Uterus (tissue), 4 donors: Measurements from ENCODE around the gene HLA-DPA1. TPM values are rescaled to one million over a fixed set of nuclear protein-coding genes. Genes with fewer than 3 reads are reported as not detected.

Experiments
- DNase-seq, 2 donors: peaks; one replicate each; pipeline ENCODE4 v3.0.0-alpha.2; 2019 to 2020
- H3K27ac ChIP-seq, 2 donors: fragments of 200-600 bp; sonication (generic); 1 replicate in 1 of 2; 2 replicates in 1 of 2; pipeline ENCODE4 v1.5.1; 2016 to 2018
- H3K27me3 ChIP-seq, 2 donors: fragments of 200-600 bp; sonication (generic); one replicate each; pipeline ENCODE4 v1.5.1; 2018 to 2019; ENCODE audit warnings: control low read depth in 1 of 2
- H3K36me3 ChIP-seq, 2 donors: fragments of 200-600 bp; sonication (generic); one replicate each; pipeline ENCODE4 v1.5.1; 2019; ENCODE audit warnings: control low read depth in 1 of 2
- H3K4me1 ChIP-seq, 2 donors: fragments of 200-600 bp; sonication (generic); one replicate each; pipeline ENCODE4 v1.5.1; 2018 to 2019; ENCODE audit warnings: control low read depth in 1 of 2
- H3K4me3 ChIP-seq, 2 donors: fragments of 200-600 bp; sonication (generic); 1 replicate in 1 of 2; 2 replicates in 1 of 2; pipeline ENCODE4 v1.5.1; 2018 to 2019; ENCODE audit warnings: mild to moderate bottlenecking in 1 of 2
- H3K9me3 ChIP-seq, 2 donors: fragments of 200-600 bp; sonication (generic); one replicate each; pipeline ENCODE4 v1.5.1; 2019; ENCODE audit warnings: control low read depth in 1 of 2
- POLR2A ChIP-seq, 2 donors: fragments of 450-650 bp; IDR thresholded peaks; one replicate each; pipeline ENCODE4 v1.6.1; 2016; ENCODE audit warnings: antibody characterized with exemption in 2 of 2, mild to moderate bottlenecking in 1 of 2, moderate library complexity in 1 of 2
- intact Hi-C: fragments of 100-400 bp; cut with DNase I; formaldehyde crosslinking; loops from one replicate; pipeline ENCODE4 v1.15.1; 2023; ENCODE audit warnings: low total_unique reads
- total RNA-seq, 4 donors: library from RNA; depleted of rRNA in 3 of 4; stranded (reverse); fragments of >200 nt in 3 of 4; gene quantifications; one replicate each; pipeline versions ENCODE4 v1.1.0 to v1.2.4, GENCODE V29; 2014 to 2023
- TF ChIP-seq, protein P1 (sequence below), 4 experiments: fragments of 200-600 bp in 2 of 4; fragments of 450-650 bp in 2 of 4; sonication (generic) in 2 of 4; IDR thresholded peaks; one replicate each; pipeline ENCODE4 v1.5.1; 2016 to 2019; ENCODE audit warnings: antibody characterized with exemption in 4 of 4, mild to moderate bottlenecking in 2 of 4, moderate library complexity in 1 of 4
- donor health status: DM: yes; HTN: yes; CAD: no.

Gene HLA-DPA1
- total RNA-seq, 4 donors from 2014 or later: 48.0 to 187 (median 135) TPM

DNA sequence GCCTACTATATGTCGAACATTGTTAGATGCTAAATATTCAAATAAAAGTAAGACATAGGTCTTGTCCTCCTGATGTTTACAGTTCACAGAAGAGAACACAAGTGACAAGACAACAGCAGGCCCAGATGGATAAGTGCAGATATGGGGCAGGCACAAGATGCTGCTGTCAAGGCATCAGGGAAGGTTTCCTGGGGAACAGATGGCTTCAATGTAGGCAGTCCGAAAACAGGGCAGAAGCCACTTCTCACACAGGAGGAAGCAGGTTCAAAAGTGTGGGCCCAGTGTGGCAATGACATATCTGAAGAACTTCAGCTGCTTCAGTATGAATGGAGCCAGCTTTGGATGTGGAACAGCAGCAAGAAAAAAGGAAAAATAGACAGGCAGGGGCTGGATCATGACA is 34.9 kb upstream of the HLA-DPA1 start:
- DNase-seq: no peak
- intact Hi-C loops: no loop called here
- H3K9me3 ChIP-seq: no peaks in the 10 kb centered on the region
- no peak overlapping the region for H3K27ac ChIP-seq
- H3K36me3 ChIP-seq: no peaks in the 10 kb centered on the region
- H3K4me3 ChIP-seq: no peak overlapping the region
- no peak for TF ChIP-seq POLR2A (IDR thresholded peaks at IDR 0.05)
- TF ChIP-seq, protein P1, sequence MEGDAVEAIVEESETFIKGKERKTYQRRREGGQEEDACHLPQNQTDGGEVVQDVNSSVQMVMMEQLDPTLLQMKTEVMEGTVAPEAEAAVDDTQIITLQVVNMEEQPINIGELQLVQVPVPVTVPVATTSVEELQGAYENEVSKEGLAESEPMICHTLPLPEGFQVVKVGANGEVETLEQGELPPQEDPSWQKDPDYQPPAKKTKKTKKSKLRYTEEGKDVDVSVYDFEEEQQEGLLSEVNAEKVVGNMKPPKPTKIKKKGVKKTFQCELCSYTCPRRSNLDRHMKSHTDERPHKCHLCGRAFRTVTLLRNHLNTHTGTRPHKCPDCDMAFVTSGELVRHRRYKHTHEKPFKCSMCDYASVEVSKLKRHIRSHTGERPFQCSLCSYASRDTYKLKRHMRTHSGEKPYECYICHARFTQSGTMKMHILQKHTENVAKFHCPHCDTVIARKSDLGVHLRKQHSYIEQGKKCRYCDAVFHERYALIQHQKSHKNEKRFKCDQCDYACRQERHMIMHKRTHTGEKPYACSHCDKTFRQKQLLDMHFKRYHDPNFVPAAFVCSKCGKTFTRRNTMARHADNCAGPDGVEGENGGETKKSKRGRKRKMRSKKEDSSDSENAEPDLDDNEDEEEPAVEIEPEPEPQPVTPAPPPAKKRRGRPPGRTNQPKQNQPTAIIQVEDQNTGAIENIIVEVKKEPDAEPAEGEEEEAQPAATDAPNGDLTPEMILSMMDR (IDR thresholded peaks at IDR 0.05): no peak
- H3K4me1 ChIP-seq: no peaks in the 10 kb centered on the region
- H3K27me3 ChIP-seq: no peaks in the 10 kb centered on the region

DNA sequence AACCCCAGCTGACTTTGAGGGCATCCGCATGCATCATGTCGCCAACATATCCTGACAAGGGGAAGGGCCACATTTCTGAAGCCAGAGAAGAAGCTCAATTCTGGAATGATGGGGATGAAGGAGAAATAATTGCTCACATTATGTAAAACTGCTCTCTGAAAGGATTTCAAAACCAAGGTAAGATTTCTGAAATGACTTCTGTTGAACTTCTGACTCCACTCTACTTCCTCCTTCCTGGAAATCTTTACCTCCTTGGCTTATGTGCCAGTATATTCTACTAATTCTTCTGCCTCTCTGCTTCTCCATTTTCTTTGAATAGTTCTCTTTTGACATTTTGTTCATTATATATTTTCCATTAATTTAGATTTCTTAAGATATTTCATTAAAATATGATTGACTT is 34.2 kb upstream of the HLA-DPA1 start:
- H3K27me3 ChIP-seq: no peaks in the 10 kb centered on the region
- intact Hi-C loops: no loop called here
- H3K9me3 ChIP-seq: no peaks in the 10 kb centered on the region
- no peaks in the 10 kb centered on the region for H3K4me1 ChIP-seq
- no peak for TF ChIP-seq POLR2A (IDR thresholded peaks at IDR 0.05)
- TF ChIP-seq, protein P1 (IDR thresholded peaks at IDR 0.05): no peak
- no peak for DNase-seq
- no peak overlapping the region for H3K4me3 ChIP-seq
- no peaks in the 10 kb centered on the region for H3K36me3 ChIP-seq
- no peak overlapping the region for H3K27ac ChIP-seq

DNA sequence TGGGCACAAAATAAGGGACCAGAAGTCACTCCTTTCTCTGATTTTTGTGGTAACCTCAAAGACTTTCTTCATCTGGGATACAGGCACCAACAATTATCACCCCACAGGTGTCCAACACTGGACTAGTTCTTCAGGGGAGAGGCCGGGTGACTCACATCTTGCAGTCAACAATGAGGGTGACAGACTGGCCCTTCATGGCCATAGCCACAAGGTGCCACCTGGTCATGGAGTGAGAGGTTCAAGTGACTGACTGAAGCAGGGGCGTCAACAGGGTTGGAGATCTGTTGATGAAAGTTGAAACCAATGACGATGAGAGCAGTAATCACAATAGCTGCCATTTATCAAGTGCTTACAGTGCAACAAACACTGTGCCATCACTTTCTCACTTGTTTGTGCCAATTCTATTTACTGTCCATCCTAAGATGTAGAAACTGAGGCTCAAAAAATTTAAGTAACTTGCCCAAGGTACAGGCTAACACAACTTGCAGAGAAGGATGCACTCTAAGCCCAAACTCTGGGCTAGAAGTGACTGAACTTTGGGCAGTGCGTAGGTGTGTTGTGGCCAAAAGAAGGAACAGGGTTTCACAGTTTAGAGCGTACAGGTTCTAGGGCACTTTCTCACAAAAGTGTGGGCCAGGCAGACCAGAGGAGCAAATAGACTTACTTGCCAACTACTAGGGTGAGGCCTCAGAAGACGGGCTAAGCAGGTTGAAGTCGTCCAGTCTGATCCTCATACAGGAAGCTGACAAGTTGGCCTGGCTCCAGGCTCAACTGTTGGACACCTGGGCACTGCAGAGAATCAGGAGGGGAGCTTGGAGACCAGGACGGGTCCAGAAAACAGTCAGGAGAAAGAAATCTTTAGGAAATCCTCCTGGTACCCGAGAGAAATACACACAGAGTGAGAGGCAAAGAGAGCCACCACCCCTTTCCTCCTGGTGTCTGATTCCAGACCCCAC is 32.7 kb upstream of the HLA-DPA1 start:
- no peaks in the 10 kb centered on the region for H3K27me3 ChIP-seq
- no peak overlapping the region for H3K27ac ChIP-seq
- H3K4me3 ChIP-seq: no peak overlapping the region
- no peaks in the 10 kb centered on the region for H3K36me3 ChIP-seq
- no peak for DNase-seq
- H3K9me3 ChIP-seq: no peaks in the 10 kb centered on the region
- no peaks in the 10 kb centered on the region for H3K4me1 ChIP-seq
- intact Hi-C loops: no loop called here
- TF ChIP-seq, protein P1 (IDR thresholded peaks at IDR 0.05): no peak
- no peak for TF ChIP-seq POLR2A (IDR thresholded peaks at IDR 0.05)

DNA sequence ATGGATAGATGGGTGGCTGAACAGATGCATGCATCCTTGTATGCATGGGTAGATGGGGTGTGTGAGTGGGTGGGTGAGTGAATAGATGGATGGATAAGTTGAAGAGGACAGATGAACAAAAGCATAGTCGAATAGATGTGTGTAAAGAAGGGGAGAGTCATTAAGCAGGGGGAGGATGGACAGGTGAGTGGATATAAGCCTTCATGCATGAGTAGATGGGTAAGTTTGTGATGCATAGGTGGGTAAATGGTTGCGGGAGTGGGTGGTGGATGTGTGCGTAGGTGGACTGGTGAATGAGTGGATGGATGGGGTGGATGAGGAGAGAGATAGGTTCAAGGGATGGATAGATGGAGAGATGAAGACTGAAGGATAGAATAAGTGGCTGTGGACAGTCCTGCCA is 31.9 kb upstream of the HLA-DPA1 start:
- no peak for DNase-seq
- H3K27me3 ChIP-seq: no peaks in the 10 kb centered on the region
- intact Hi-C loops: no loop called here
- no peaks in the 10 kb centered on the region for H3K36me3 ChIP-seq
- no peak overlapping the region for H3K27ac ChIP-seq
- H3K4me3 ChIP-seq: no peak overlapping the region
- peaks cover 0 to 6% of the 10 kb centered on the region in 2 donors for H3K9me3 ChIP-seq
- TF ChIP-seq POLR2A (IDR thresholded peaks at IDR 0.05): no peak
- TF ChIP-seq, protein P1 (IDR thresholded peaks at IDR 0.05): no peak
- H3K4me1 ChIP-seq: no peaks in the 10 kb centered on the region

DNA sequence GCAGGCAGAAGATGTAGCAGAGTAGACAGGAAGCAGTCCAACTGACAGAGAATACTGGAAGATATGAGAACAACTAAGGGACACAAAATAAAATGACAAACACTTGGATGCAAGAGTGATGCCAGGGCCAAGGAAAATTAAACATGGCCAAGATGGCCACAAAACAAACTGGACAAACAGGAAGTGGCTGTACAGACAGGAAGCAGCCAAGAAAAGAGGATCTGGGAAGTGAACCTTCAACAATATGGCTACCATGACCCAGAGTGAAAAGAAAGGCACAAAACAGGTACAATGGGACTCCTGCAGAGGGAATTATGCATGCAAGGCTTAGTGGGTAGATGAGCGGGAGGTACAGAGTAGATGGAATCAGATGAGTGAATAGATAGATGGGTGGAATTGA is 31.4 kb upstream of the HLA-DPA1 start:
- DNase-seq: no peak
- H3K27ac ChIP-seq: no peak overlapping the region
- no peaks in the 10 kb centered on the region for H3K4me1 ChIP-seq
- no peaks in the 10 kb centered on the region for H3K36me3 ChIP-seq
- H3K9me3 ChIP-seq: peaks cover 0 to 6% of the 10 kb centered on the region in 2 donors
- H3K4me3 ChIP-seq: no peak overlapping the region
- H3K27me3 ChIP-seq: no peaks in the 10 kb centered on the region
- intact Hi-C loops: no loop called here
- TF ChIP-seq, protein P1 (IDR thresholded peaks at IDR 0.05): no peak
- no peak for TF ChIP-seq POLR2A (IDR thresholded peaks at IDR 0.05)
